Measurements from ENCODE around the gene SMARCC1.

DNA sequence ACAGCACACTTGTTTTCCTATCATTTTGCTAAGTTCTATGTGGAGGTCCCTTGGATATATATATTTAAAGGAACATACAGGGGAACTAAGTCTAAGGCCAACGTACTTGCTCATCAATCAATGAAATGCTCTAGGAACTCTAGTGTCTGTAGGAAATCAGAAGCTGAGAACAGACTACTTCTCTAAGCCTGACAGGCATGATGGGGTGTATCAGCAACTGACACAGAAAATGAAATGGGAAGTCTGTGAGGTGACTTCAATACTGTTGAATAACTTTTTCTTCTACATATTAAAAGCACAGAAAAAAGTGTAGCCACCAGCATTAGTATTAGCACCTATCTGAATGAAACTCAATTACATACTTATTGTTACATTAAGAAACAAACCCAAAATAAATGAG is 146.2 kb downstream of the SMARCC1 start:
- TF ChIP-seq, protein P1, sequence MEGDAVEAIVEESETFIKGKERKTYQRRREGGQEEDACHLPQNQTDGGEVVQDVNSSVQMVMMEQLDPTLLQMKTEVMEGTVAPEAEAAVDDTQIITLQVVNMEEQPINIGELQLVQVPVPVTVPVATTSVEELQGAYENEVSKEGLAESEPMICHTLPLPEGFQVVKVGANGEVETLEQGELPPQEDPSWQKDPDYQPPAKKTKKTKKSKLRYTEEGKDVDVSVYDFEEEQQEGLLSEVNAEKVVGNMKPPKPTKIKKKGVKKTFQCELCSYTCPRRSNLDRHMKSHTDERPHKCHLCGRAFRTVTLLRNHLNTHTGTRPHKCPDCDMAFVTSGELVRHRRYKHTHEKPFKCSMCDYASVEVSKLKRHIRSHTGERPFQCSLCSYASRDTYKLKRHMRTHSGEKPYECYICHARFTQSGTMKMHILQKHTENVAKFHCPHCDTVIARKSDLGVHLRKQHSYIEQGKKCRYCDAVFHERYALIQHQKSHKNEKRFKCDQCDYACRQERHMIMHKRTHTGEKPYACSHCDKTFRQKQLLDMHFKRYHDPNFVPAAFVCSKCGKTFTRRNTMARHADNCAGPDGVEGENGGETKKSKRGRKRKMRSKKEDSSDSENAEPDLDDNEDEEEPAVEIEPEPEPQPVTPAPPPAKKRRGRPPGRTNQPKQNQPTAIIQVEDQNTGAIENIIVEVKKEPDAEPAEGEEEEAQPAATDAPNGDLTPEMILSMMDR (IDR thresholded peaks at IDR 0.05) = no peak
- TF ChIP-seq POLR2A (IDR thresholded peaks at IDR 0.05) (no peak), POLR2AphosphoS5 (IDR thresholded peaks at IDR 0.05) (no peak)
